HL-60 (cell line): ENCODE measurements around the gene KIAA1217.

Experiments
- CTCF ChIP-seq: IDR thresholded peaks from one replicate; pipeline ENCODE4 v1.5.1; 2011; ENCODE audit warnings: low read length, control low read depth, inconsistent platforms; ENCODE audit not compliant: insufficient read depth
- GABPA ChIP-seq: IDR thresholded peaks from 2 replicates; pipeline ENCODE4 v1.6.1; 2012; ENCODE audit warnings: low read depth
- POLR2AphosphoS5 ChIP-seq: IDR thresholded peaks from 2 replicates; pipeline ENCODE4 v1.6.1; 2012; ENCODE audit warnings: low read depth
- SPI1 ChIP-seq: IDR thresholded peaks from 2 replicates; pipeline ENCODE4 v1.6.1; 2012; ENCODE audit warnings: low read depth, mild to moderate bottlenecking, borderline replicate concordance

DNA sequence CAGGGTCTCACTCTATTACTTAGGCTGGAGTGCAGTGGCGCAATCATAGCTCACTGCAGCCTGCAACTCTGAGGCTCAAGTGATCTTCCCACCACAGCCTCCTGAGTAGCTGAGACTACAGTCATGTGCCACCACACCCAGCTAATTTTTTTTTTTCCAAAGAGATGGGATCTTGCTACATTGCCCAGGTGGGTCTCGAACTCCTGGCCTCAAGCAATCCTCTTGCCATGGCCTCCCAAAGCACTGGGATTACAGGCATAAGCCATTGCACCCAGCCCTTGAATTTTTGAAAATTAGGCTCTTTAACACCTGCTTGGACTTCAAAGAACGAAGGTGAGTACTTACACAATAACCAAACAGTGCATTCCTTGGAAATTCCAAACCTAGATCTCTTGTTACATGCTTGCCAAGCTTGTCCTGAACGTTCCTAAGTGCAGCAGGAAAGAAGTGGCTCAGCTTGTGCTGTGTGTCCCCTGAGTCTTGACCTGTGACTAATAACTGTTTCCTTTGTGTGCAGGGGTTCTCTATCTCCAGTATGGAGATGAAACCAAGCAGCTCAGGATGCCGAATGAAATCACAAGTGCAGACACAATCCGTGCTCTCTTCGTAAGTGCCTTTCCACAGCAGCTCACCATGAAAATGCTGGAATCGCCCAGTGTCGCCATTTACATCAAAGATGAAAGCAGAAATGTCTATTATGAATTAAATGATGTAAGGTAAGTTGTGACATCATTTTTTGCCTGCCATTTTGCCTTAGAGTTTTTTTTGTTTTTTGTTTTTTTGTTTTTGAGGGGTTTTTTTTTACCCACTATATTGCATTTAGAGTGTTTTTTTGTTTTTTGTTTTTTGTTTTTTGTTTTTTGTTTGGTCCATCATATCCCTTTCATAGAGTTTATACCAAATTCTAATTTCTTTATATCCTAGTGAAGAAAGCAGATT, 223.8 kb downstream of the KIAA1217 start:
- TF ChIP-seq CTCF = no peak
- TF ChIP-seq GABPA = no peak
- no peak for TF ChIP-seq POLR2AphosphoS5
- TF ChIP-seq SPI1 = no peak
